ENCODE data around the gene THSD7A. TPM values are rescaled to one million over a fixed set of nuclear protein-coding genes. Genes with fewer than 3 reads are reported as not detected.

The THSD7A gene
- total RNA-seq, 1 experiment from 2014 or later: 0.68 TPM

DNA sequence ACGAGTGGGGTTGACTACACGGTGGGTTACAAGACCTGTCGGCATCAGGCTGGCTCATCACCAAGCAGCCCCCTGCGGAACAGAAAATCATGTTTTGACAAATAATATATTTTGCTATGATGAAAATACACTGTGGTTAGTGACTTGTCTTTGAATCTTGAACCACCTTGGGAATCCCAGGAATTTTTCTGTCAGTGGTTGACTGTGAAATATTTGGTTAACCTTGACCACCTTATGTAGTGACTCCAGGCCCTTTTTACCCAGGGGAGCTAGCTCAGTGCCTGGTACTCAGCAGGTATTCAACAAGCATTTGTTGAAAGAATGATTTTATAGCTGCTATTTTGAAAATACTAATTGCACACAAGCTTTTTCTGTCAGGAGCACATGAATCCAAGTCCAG lies 452.4 kb downstream of the THSD7A start:
- TF ChIP-seq TEAD1 (CRISPR knock-in tag; IDR thresholded peaks at IDR 0.05) (no peak), ZNF423 (CRISPR knock-in tag; IDR thresholded peaks at IDR 0.05) (no peak), SMAD3 (CRISPR knock-in tag; IDR thresholded peaks at IDR 0.05; ENCODE audit: borderline replicate concordance) (no peak), FOXP1 (CRISPR knock-in tag; IDR thresholded peaks at IDR 0.05; ENCODE audit: borderline replicate concordance) (no peak), MLX (CRISPR knock-in tag; IDR thresholded peaks at IDR 0.05) (no peak), ETV6 (CRISPR knock-in tag; IDR thresholded peaks at IDR 0.05) (no peak), TEAD4 (CRISPR knock-in tag; IDR thresholded peaks at IDR 0.05) (no peak), ELF4 (CRISPR knock-in tag; IDR thresholded peaks at IDR 0.05; ENCODE audit: low read depth) (no peak), KAT7 (CRISPR knock-in tag; IDR thresholded peaks at IDR 0.05; ENCODE audit: borderline replicate concordance) (no peak), IRF2 (CRISPR knock-in tag; IDR thresholded peaks at IDR 0.05; ENCODE audit: borderline replicate concordance, low read depth) (no peak), TP53 (CRISPR knock-in tag; IDR thresholded peaks at IDR 0.05) (no peak), ESRRA (CRISPR knock-in tag; IDR thresholded peaks at IDR 0.05; ENCODE audit: borderline replicate concordance) (no peak), E2F4 (CRISPR knock-in tag; IDR thresholded peaks at IDR 0.05; ENCODE audit: borderline replicate concordance, low read depth) (no peak), PRRX2 (CRISPR knock-in tag; IDR thresholded peaks at IDR 0.05) (no peak), EMX1 (CRISPR knock-in tag; IDR thresholded peaks at IDR 0.05) (no peak)
- TF ChIP-seq, protein P1, sequence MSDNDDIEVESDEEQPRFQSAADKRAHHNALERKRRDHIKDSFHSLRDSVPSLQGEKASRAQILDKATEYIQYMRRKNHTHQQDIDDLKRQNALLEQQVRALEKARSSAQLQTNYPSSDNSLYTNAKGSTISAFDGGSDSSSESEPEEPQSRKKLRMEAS (CRISPR knock-in tag; IDR thresholded peaks at IDR 0.05): no peak
- TF ChIP-seq, protein P2, sequence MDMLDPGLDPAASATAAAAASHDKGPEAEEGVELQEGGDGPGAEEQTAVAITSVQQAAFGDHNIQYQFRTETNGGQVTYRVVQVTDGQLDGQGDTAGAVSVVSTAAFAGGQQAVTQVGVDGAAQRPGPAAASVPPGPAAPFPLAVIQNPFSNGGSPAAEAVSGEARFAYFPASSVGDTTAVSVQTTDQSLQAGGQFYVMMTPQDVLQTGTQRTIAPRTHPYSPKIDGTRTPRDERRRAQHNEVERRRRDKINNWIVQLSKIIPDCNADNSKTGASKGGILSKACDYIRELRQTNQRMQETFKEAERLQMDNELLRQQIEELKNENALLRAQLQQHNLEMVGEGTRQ (CRISPR knock-in tag; IDR thresholded peaks at IDR 0.05): no peak
- TF ChIP-seq, protein P3, sequence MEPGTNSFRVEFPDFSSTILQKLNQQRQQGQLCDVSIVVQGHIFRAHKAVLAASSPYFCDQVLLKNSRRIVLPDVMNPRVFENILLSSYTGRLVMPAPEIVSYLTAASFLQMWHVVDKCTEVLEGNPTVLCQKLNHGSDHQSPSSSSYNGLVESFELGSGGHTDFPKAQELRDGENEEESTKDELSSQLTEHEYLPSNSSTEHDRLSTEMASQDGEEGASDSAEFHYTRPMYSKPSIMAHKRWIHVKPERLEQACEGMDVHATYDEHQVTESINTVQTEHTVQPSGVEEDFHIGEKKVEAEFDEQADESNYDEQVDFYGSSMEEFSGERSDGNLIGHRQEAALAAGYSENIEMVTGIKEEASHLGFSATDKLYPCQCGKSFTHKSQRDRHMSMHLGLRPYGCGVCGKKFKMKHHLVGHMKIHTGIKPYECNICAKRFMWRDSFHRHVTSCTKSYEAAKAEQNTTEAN (CRISPR knock-in tag; IDR thresholded peaks at IDR 0.05): no peak
- TF ChIP-seq, protein P4, sequence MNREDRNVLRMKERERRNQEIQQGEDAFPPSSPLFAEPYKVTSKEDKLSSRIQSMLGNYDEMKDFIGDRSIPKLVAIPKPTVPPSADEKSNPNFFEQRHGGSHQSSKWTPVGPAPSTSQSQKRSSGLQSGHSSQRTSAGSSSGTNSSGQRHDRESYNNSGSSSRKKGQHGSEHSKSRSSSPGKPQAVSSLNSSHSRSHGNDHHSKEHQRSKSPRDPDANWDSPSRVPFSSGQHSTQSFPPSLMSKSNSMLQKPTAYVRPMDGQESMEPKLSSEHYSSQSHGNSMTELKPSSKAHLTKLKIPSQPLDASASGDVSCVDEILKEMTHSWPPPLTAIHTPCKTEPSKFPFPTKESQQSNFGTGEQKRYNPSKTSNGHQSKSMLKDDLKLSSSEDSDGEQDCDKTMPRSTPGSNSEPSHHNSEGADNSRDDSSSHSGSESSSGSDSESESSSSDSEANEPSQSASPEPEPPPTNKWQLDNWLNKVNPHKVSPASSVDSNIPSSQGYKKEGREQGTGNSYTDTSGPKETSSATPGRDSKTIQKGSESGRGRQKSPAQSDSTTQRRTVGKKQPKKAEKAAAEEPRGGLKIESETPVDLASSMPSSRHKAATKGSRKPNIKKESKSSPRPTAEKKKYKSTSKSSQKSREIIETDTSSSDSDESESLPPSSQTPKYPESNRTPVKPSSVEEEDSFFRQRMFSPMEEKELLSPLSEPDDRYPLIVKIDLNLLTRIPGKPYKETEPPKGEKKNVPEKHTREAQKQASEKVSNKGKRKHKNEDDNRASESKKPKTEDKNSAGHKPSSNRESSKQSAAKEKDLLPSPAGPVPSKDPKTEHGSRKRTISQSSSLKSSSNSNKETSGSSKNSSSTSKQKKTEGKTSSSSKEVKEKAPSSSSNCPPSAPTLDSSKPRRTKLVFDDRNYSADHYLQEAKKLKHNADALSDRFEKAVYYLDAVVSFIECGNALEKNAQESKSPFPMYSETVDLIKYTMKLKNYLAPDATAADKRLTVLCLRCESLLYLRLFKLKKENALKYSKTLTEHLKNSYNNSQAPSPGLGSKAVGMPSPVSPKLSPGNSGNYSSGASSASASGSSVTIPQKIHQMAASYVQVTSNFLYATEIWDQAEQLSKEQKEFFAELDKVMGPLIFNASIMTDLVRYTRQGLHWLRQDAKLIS (CRISPR knock-in tag; IDR thresholded peaks at IDR 0.05; ENCODE audit: borderline replicate concordance): no peak
- no peaks in the 10 kb centered on the region for H3K9me3 Mint-ChIP-seq
- H3K4me3 Mint-ChIP-seq: no peak overlapping the region
- H3K36me3 Mint-ChIP-seq: no peaks in the 10 kb centered on the region
- ChIA-PET POLR2A (no interaction called here), CTCF (no interaction called here)
- DNase-seq (ENCODE audit: low spot score) (no peak), ATAC-seq (no peak)
- no peak overlapping the region for H3K27ac Mint-ChIP-seq
- H3K4me1 Mint-ChIP-seq: peaks cover 2% of the 10 kb centered on the region; the same call in 1 of the 2 replicates
- no peaks in the 10 kb centered on the region for H3K27me3 Mint-ChIP-seq (ENCODE audit: low read depth)

DNA sequence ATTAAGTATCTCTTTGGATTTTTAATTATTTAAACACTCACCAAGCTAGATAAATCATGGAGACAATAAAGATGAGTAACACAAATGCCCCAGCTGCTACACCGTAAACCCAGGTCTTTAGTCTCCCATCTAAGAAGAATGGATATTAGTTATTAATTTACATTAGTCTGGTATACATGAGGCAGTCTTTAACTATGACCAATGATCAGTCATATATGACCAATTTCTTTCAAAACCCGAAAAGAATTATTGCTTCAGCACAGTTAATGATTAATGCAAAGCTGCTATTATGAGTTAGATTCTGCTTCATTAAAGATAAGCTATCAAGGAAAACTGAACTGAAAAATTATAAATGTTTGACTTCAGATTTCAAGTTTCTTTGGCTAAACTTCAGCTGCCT lies 455.5 kb downstream of the THSD7A start:
- DNase-seq (ENCODE audit: low spot score) (no peak), ATAC-seq (no peak)
- no peaks in the 10 kb centered on the region for H3K36me3 Mint-ChIP-seq
- ChIA-PET CTCF (no interaction called here), POLR2A (no interaction called here)
- H3K4me1 Mint-ChIP-seq: peaks cover 2% of the 10 kb centered on the region; the same call in 1 of the 2 replicates
- H3K9me3 Mint-ChIP-seq: no peaks in the 10 kb centered on the region
- H3K27ac Mint-ChIP-seq: no peak overlapping the region
- H3K4me3 Mint-ChIP-seq: no peak overlapping the region
- H3K27me3 Mint-ChIP-seq (ENCODE audit: low read depth): no peaks in the 10 kb centered on the region
- TF ChIP-seq NR3C1 (CRISPR knock-in tag; conservative IDR thresholded peaks at IDR 0.05; ENCODE audit: low read depth) (no peak), ZNF396 (CRISPR knock-in tag; IDR thresholded peaks at IDR 0.05; ENCODE audit: borderline replicate concordance) (no peak), KAT7 (CRISPR knock-in tag; IDR thresholded peaks at IDR 0.05; ENCODE audit: borderline replicate concordance) (no peak), ZNF416 (CRISPR knock-in tag; IDR thresholded peaks at IDR 0.05) (no peak), TCF7 (CRISPR knock-in tag; IDR thresholded peaks at IDR 0.05; ENCODE audit: low read depth) (no peak), OVOL2 (CRISPR knock-in tag; IDR thresholded peaks at IDR 0.05; ENCODE audit: borderline replicate concordance) (no peak)
- TF ChIP-seq, protein P3 (CRISPR knock-in tag; IDR thresholded peaks at IDR 0.05): no peak
